GM18867 (cell line): ENCODE results near the gene ANKRD23.
A peak's percentile ranks its signal among the peaks of the same experiment; 100 is the strongest.
"Not testable (repeated sequence)": the region's sequence is repeated elsewhere in the genome, so short reads cannot be mapped to it uniquely, and the experiment has no call there.

Experiments
- ATAC-seq: cut with Tn5 transposase; IDR thresholded peaks from one replicate; pipeline ENCODE4 v1.9.1; 2021; ENCODE audit warnings: mild to moderate bottlenecking, moderate library complexity; ENCODE audit not compliant: unreplicated experiment

The ANKRD23 gene

DNA sequence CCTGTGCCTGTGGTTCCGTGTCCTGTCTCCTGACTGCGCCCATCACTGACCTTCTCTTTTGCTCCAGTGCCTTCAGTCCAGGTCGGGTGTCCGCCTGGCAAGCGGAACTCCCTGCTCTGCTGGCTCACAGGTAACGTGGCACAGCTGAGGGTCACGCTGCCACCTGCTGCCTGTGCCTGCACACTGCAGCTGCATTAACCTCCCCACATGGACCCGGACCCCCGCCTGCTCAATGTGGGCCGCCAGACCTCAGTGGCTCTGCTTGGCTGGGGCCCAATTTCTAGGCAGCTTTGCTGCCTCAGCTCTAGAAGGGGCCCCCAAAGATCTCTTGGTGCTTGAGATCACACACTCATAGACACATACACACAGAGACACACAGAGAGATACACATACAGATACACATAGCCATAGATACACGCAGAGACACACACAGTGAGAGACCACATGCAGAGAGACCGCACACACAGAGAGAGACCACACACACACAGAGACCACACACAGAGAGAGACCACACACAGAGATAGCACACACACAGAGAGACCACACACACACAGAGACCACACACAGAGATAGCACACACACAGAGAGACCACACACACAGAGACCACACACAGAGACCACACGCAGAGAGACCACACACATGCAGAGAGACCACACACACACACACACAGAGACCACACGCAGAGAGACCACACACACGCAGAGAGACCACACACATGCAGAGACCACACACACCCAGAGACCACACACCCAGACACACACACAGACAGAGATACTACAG, 42.6 kb downstream of the ANKRD23 start:
- peak; percentile 87 for ATAC-seq

DNA sequence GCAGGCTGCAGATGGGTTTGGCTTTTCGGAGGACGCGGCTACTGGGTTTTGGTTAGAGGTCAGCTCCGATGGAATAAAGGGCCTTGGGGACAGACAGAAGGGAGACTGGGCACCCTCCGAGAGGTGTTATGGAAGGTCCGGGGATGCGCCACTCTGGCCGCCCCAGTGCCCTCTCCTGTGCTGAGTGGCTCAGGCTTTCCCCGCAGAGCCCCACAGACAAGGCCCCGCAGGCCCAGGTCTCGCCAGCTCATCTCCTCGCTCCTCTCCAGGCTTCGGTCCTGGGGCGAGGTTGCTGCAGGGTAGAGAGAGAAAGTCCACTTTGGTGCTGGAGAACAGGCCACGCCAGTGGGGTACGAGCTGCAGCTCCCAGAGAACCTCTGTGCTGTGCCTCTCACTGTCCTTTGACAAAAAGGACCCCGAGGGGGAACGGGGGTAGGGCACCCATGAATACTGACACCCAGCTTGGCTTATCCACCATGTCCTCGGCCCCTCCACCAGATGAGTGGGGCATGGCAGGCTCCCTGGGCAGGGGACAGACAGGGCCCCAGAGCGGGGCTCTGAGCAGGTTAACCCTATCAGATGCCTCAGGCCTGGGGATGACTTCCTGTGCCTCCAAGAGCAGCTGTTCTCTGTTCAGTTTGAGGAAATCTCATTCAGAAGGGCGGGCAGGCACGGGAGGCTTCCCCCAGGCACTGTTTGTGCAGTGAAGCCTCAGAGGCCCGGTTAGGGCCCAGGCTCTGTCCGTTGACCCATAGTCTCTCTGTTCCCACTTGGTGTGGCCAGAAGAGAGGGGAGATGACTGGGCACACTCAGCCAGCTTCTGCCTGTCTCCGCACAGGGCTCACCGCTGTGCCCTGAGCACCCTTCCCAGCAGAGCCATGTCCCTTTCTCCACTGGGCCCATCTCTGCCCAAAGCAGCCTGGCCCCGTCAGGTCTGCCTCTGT, 43.5 kb downstream of the ANKRD23 start:
- ATAC-seq: peak; percentile 12

DNA sequence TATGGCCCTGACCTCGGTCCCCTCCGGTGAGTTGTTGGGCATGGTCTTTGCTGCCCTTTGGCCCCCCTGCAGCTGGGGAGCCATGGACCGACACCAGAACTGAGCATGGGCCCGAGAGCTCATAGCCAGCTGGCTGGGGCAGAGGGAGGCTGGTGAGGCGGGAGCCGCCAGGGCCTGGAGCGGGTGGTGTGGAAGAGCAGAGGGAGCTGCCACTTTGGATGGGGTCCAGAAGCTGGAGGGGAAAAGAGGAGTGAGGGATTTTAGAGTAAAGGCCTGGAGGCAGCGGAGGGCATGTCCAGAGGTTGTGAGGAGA, 44.2 kb downstream of the ANKRD23 start:
- ATAC-seq: no peak

DNA sequence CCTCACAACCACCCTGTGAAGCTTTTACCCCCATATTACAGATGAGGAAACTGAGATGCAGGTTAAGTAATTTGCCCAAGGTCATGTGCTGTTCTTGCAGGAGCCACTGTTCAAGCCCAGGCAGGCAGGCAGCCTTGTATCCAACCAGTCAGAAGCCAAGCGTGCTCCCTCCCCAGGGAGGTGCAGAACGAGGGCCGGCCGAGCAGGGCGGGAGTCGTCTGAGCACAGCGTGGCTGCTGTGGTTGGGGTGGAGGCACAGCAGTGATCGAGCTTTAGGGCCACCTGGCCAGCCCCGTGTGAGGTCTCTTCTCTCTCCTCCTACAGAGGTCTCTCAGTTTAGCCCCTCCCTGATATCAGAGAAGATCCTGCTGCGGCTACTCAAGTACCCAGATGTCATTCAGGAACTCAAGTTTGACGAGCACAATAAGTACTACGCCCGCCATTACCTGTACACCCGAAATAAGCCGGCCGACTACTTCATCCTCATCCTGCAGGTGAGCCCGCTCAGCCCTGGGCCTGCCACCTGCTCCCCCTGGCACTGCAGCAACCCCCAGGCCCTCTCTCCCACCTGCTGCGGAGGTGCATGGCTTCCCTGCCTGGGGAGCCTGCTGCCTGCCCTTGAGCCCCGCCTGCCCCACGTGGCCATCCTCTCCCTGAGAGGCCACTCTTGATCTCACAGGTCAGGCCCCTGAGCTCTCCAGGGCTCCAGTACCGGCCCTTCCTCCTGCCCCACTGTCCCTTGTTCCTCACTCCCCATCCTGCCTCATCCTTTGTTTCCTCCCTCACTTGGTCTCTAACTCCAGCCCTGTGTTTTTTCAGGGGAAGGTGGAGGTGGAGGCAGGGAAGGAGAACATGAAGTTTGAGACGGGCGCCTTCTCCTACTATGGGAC, 44.8 kb downstream of the ANKRD23 start:
- ATAC-seq: no peak

DNA sequence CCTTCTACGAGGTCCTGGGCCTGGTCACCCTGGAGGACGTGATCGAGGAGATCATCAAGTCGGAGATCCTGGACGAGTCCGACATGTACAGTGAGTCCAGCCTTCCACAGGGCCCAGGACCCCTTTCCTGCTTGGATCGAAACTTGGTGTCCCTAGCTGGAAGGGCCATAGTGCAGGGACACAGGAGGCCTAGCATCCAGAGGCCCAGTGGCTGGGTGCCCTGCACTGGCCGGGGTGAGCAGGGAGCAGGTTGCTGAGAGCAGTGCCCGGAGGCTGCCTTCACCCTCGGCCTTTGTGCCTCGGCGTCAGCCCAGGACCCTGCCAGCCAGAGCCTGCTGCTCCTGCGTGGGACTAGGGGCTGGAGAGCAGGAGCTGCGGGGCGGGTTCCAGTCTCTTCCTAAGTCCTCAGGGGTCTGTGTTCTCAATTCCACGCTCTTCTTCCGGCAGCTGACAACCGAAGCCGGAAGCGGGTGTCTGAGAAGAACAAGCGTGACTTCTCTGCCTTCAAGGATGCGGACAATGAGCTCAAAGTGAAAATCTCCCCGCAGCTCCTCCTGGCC, 46.7 kb downstream of the ANKRD23 start:
- ATAC-seq: no peak

DNA sequence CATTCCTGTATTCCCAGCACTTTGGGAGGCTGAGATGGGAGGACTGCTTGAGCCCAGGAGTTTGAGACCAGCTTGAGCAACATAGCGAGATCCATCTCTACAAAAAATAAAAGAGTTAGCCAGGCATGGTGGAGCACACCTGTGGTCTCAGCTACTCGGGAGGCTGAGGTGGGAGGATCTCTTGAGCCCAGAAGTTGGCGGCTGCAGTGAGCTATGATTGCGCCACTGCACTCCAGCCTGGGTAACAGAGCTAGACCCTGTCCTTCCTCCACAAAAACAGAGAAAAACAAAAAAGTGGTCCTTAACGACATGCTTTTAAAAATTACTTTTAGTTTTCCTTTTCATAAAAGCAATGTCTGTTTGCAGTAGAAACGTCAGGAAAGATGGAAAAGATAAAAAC, 47.3 kb downstream of the ANKRD23 start:
- ATAC-seq: not testable (repeated sequence)

DNA sequence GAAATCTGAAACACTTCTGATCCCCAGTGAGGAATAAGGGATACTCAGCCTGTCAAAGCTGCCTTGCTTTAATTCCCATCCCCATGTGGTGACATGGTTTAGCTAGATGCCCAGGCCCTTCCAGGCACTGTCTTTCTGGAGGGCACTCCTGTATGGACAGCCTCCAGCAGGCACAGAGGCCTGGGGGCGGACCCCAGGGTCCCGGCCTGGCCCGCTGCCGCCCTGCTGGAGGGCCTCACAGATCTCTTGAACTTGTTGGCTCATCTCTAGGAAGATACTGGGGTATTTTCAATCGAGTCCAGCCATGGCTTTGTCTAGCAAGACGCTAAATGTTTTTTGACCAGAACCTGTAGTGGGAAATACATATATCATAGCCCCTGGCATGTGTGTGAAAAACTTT, 48.7 kb downstream of the ANKRD23 start:
- ATAC-seq: no peak

DNA sequence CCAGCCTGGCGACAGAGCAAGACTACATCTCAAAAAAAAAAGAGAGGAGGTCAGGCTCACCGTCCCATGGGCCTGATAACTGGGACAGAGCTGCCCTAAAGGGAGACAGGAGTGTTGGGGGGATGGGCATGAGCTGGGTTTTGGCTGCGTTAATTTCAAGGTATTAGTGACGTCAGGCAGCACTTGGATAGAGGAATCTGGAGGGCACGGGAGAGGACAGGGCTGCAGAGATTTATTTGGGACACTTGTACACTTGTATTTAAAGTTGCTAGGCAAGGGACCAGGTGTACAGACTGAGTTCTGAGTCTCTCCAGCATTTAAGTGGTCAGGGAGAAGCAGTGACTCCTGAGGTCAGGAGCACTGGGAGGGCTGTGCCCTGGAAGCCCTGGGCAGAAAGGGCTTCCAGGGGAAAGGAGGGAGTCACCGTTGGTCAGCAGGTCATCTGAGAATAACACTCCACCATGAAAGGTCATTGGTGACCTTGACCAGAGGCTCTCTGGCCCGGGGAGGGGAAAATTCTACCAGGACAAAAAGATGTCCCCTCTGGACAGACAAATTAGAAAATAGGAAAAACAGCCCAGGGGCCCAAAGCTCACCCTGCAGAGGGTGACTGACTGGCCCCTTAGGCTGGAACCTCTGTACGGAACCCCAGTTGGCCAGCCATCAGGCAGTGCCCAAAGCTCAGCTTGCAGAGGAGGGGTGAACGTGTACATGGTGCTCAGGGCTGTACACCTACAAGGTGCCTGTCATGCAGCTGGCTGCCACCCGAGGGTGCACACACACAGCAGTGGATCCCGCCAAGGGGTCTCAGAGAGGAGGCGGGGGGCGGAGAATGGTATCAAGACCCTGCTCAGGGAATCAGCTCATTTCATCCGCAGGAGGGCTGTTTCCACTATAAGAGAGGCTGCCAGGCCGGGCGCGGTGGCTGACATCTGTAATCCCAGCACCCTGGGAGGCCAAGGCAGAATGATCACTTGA, 50.8 kb downstream of the ANKRD23 start:
- no peak for ATAC-seq

DNA sequence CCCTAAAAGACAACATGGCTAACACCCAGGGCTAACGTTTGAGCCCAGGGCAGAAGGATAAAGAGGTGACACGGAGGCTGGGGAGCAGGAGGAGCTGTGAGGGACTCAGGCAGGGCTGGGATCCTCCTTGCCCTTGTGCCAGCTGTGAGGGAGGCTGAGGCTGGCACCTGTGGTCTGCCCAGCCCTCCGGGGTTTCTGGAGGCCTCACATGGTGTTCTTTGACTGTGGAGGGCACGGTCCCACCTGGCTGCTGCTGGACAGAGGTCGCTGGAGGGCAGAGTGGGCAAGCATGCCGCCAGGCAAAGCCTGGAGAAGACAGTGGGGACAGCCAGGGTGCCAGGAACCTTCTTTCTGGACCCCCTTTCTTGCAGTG, 54.6 kb downstream of the ANKRD23 start:
- ATAC-seq: no peak

DNA sequence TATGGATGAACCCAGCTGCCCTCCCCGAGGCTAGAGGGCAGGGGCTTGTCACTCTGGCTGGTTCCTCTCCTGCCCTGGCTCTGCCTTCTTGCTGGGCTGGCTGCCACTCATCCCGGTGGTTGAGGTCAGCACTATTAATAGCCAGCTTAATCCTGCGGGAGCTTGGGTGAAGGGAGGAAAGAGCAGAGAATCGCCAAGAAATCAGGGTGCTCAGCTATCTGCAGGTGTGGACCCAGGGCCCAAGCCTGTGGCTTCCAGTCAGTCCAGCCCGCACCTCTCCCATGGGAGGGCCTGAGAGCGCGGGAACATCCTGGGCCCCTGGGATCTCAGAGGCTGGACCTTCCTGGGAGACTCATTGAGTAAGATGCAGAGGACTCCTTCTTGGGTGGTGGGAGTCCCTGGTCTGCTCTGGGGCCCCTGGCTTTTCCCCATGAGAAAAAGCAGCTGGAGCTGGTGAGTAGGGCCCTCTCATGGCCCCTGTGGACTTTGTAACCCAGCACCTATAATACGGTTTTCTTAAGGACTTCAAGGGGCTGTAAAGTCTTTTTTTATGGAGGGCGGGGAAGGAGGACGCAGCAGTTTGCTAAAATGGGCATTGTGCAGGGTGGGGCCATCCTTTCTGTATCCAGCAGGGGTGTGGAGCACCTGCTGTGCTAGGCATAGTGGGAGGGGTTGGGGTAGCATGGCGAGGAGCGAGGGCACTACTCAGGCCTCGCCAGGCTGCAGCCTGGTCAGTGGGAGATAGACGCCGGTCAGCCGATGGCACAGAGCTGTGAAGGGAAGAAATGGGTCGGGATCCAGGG, 55.2 kb downstream of the ANKRD23 start:
- ATAC-seq: no peak
